NCI-H187 (cell line): ENCODE measurements around the gene PKNOX2.

Experiments used
- DNase-seq, 2 experiments: peaks; one replicate each; lab custom pipeline; 2025; lab: John Stamatoyannopoulos, UW

PKNOX2 gene, protein sequence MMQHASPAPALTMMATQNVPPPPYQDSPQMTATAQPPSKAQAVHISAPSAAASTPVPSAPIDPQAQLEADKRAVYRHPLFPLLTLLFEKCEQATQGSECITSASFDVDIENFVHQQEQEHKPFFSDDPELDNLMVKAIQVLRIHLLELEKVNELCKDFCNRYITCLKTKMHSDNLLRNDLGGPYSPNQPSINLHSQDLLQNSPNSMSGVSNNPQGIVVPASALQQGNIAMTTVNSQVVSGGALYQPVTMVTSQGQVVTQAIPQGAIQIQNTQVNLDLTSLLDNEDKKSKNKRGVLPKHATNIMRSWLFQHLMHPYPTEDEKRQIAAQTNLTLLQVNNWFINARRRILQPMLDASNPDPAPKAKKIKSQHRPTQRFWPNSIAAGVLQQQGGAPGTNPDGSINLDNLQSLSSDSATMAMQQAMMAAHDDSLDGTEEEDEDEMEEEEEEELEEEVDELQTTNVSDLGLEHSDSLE

DNA sequence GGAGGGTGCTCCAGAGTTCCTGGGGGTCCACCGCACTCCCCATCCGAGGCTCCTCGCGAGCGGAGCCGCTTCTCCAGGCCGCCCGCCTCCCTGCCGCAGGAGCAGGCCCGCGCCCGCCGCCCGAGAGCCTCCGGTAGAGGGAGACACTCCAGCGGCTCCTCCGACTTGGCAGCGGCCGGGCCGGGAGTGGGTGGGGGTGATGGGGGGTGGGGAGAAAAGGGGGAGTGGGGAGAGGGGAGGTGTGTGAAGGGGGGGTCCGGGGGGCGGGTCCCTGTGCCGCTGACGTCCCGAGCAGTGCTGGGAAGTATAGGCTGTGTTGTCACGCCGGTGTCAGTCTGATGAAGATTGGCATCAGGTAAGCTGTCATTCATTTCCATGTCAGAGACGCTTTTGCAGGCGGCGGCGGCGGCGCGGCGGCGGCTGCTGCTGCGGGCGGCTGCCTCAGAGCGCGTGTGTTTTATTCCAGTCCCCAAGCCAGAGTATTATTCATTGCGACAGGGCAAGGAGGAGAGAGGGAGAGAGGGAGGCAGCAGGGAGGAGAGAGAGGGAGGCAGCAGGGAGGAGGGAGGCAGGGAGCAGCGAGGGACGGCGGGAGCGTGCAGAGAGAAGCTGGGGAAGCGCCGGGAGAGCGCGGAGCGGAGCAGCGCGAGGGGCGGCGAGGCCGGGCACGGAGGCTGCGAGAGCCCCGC lies at the start of gene PKNOX2:
Gene PKNOX2 (plus strand): TSS at position 330 of the 689 bp plus-strand sequence. CDS start 186,555 bp downstream, outside the sequence.
- no peak for DNase-seq

DNA sequence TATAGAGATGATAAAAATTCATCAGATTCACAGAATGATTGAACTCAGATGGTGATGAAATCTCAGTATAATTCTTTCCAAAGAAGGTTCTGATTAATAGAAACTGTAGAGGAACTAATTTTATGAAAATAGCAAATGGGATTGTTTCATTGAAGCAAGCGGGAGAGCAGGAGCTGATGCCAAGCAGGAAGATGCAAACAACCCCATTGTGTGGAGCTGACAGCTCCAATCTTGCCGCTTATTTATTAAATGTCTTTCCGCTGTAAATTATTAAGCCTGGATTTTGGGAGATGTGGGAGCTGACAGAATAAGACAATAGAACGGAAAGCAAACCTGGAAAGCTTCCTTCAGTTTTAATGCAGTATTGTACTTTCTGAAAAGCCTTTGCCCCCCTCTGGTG lies 47.1 kb upstream of the PKNOX2 start:
- DNase-seq, result no peak

DNA sequence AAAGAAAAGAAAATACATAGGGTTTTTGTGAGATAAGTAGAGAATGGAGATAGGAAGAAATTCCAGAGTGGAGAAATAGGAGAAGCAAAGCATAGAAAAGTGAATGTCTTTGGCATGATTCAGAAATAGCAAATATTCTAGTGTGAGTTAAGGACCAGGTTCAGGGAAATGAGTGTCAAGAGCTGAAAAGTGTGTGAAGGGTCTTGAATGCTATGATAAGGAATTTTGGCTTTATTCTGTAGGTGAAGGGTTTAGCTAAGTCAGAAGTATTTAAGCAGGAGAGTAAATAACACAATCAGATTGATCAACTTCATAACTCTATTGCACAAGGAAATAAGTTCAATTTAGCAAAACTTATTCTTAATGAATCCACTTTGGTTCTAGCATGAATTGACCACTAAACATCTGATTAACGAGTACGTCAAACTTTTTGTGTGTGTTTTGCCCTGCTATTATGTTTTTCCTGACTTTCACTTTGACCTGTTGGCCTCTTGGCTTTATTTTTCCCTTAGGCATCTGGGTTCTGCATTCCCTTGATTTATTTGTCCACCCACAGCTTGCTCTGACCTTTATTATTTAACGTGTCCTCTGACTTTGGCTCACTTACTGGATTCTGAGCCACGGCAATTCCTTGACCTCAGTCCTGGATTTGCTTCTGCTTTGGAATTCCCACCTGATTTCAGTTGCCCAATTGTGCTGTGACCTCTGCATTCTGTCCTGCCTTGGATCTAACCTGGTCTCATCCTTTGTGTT lies 41.2 kb upstream of the PKNOX2 start:
- no peak for DNase-seq

DNA sequence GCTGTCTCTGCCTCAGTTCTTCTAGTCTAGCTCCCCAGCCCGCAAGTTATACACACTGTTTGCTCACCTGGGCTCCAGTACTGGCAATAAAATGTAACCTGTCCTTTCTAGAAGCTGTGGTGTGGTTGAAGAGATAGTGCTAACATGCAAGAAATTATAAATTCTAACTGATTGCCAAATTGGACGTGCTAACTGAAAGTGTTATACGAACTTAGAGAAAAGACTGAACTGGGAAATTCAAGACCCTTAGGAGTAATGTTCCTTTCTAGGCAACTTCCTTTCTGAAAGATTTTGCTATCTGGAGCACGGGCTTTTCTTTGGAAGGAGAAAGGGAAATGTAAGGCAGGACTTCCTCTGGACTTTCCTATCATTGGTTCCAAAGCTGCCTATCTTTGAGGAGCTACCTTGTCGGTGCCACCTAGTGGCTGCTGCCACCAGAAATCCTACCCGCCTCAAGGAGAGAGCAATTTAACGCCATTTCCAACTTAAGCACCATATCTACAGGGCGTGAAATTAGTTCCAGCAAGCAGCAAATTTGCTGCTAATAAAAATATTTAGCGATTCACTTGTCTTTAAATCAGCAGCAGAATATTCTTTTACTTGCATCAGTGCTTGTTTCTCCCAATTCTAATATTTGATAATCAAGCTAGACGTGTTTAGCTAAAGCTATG lies 40.5 kb upstream of the PKNOX2 start:
- peak in 1 of 2 experiments; percentile 14 for DNase-seq

DNA sequence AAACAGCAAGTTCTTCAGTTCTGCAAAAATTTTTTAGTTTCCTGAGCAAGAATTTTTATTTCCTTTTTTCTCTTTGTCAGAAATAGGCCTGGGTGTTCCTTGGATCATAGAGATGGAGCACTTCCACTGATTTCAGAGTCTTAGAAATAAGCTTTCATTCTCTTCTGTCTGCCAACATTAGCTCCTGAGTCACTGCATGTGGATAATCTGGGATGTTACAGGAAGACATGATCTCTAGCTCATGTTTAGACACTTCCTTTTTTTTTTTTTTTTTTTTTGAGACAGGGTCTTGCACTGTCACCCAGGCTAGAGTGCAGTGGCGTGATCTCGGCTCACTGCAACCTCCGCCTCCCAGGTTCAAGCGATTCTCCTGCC lies 39.9 kb upstream of the PKNOX2 start:
- no peak for DNase-seq

DNA sequence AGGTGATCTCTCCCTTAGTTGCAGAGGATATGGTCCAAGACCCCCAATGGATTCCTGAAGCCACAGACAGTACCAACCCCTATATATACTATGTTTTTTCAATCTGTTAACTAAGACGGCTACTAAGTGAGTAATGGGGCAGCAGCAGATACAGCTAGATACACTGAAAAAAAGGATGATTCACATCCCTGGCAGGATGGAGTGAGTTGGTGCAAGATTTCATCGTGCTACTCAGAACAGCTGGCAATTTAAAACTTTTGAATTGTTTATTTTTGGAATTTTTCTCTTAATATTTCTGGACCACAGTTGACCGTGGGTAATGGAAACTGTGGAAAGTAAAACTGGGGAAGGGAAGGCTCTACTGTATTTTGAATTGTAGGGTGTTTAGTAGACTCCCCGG lies 36.1 kb upstream of the PKNOX2 start:
- no peak for DNase-seq

DNA sequence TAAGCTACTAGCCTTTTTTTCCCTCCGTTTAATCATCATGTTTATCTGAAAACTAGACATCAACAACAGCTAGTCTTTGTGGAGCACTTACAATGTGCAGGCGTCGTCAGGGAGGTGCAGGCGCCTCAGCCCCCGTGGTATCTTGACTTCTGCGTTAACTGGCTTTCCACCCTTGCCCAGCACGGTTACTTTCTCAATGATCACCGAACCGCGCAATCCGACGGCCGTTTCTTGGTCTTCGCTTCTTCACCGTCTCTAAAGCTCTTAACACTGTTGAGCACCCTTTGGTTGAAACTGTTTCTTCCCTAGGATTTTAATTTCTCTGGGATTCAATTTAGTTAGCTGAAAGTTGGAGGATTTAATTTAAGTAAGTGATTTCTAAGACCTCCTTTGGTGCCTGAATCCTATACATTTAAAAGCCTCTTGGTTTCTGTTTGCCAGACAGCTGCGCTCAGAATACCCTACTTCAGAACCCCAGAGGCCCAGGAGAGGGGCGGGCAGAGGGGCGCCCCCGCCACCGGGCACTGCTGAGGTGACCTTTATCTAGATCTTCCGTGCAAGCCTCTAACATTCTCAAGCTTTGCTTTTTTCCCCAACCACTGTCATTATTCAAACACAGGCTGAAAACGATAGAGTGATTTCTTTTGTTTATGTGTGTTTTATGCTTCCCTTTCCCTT lies 35.1 kb upstream of the PKNOX2 start:
- no peak for DNase-seq

DNA sequence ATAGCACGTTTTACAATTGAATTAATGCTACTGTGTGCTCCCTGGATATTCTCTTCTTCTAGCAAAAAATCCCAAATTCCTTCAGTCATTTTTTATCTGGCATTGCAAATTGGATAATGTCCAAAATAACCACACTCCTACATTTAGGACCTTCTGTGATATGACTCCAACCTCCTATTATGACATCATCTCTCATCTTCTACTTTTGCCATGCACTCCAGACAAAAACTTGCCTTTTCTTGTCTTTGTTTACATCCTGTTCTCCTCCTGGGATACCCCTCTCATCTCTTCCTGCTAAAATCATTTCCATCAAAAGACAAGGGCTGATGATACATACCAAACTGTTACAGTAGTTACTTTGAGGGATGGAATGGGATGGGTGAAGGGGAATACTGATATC lies 32.5 kb upstream of the PKNOX2 start:
- no peak for DNase-seq

DNA sequence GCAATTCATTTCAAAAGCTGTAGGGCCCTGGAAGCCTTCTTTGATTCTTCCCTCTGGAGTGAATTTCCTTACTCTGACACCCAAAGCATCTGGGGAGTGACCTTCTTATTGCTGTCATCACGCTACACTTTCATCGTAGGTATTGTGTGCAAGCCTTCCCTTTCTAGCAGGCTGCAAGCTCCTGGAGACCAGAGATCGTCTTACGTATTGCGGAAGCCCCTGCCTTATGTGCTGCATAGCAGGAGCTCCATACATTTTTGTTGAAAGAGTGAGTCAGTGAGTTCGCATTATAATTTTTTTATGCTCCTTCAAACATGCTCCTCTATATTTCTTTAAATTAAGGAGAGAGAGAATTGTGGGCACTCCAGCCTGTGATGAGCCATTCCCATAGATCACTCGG lies 32.0 kb upstream of the PKNOX2 start:
- no peak for DNase-seq

DNA sequence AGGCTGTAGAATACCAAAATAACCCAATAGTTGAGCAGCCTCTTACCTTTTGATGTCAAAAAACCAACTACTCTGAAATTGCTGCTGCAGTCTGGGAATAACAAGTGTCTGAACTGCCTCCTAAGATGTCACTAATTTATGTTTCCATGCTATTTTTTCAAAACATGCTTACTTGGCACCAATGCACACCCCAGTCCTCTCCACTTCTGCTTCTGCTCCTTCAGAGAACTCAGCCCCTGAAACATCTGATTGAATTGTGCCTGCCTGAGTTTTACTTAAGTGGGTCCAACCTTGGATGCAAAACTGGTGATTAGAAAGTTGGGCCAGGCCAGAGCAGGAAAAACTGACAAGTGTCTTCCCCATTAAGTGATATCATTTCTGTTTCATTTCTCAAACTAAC lies 28.6 kb upstream of the PKNOX2 start:
- no peak for DNase-seq

DNA sequence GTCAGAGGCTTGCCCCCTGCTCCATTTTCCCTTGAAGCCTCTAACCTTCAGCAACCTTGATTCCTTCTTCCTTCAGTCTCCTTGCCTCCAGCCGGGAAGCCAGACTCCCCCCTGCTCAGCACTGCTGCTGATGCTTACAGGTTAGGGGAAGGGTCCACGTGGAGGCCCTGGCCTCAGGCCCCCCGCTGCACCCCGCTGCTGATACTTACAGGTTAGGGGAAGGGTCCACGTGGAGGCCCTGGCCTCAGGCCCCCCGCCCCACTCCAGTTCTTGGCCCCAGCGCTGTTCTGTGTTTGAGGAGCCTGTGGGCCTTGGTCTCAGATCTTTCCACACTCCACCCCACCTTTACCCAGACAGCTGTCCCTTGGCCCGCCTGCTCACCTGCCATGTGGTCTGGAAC lies 25.6 kb upstream of the PKNOX2 start:
- DNase-seq, result no peak

DNA sequence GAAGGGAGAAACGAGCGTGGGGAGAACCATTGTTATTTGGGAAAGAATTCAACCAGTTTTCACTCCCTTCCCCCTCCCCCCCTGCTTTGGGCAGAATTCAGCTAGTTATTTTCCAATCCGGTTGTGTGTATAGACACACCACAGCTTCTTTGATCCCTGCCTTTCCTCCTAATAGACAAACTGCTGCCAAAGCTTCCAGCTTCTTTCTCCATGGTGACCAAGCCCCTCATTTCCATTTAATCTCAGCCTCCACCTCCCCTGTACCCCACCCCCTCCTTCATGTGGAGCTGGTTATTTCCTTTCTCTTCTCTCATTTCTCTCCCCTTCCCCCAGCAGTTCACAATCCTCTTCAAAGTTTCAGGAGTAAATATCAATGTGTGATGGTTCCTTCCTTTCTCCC lies 24.8 kb upstream of the PKNOX2 start:
- DNase-seq, result no peak

DNA sequence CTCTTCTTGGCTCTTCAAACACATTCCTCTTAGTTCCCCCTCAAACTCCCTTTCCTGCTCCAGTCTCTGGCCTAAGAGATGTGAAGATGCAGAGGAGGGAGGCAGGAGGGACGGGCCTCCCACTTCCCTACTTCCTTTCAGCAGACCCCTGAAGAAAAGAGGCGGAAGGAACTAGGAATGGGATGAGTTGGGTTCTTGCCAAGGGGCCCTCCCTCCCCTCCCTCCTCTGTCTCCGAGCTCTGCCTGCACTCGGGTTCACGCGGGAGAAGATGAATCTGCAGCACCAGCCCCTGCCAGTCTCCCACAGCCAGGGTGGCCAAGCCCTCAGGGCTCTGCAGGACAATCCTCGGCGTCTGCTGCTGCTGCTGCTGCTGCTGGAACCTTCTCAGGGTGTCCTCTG lies 24.3 kb upstream of the PKNOX2 start:
- no peak for DNase-seq

DNA sequence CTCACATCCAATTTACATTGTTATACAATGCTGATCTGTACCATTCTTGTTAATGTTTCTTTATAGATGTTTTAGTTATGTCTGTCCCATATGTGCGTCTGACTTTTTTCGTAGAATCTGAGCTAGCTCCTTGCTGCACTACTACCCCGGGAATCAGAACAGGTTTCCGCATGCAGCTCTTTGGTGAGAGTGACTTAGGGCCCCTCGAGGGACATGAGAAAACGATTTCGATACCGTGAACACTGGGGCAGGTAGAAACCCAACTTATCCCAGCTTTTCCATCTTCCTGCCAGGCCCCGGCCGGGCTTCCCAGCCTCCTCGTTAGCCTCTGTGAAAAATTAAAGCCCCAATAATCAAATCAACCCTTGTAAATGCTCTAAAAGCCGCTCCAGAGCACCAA lies 23.4 kb upstream of the PKNOX2 start:
- no peak for DNase-seq

DNA sequence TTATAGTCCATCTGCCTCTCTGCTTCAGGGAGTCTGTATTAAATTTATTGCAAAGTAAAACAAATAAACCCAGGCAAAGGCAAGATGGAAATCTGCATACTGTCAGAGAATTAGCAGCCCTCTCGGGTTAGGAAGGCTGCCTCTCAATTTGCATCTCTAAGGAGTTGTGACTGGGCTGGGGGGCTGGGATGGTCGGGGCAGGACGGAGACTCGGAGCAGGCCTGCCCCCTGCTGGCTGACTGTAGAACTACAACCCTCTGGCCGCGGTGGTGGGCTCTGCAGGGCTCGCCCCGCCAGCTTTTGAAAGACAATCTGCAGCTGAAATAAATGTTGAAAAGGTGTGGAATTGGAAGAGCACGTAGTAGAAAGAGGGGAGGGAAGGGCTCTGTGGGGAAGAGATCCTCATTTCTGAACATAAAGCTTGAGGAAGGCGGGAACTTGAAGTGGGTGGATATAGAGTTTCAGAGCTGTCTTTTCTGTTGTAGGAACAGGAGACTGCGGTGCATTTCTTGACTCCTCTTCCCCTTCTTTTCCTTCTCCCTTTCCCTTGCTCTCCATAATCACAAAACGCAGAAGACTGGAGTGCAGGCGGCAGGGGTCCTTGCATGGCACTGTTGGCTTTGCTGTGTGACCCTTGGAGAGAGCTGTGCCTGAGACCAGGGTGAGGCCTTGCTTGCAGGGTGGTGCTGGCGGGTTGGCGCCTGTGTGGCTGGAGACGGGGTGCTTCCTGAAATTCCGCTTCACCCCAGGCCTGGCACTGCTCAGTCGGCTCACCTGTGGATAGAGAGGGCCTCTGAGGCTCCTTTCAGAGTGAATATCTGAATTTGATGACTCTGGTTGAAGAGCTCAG lies 22.6 kb upstream of the PKNOX2 start:
- DNase-seq, result no peak

DNA sequence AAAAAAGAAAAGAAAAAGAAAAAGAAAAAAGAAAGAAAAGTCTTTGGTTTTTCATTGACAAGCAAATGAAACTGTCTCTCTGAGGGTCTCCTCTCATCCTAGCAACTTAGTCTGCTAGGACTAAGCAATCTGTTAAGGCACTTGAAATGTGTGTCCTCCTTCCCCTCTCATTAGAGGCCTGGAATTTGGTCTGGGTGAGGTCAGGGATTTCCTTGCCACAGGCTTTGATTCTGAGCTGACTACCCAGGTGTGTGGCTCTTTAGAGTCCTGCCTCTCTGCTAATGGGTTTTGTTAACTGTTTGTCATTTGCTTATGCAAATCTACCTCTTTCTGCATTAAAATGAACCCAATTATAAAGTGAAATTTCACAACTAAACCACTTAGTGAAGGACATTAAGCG lies 18.3 kb upstream of the PKNOX2 start:
- no peak for DNase-seq

DNA sequence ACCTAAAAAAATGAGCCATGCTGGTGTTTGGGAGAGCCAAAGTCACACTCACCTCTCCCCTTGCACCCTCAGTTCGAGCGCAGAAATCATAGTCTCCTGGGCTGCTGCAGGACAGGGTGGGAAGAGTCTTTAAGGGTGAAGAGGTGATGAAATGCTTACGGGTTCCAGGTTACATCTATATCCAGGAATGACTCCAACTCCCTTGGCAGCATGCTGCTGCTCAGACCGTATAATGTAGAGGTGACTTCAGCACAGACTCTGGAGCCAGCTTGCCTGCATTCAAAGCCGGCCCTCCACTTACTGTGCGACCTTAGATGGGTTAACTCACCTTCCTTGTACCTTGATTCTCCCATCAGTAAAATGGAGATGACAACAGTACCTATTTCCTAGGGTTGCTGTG lies 17.3 kb upstream of the PKNOX2 start:
- DNase-seq, result no peak

DNA sequence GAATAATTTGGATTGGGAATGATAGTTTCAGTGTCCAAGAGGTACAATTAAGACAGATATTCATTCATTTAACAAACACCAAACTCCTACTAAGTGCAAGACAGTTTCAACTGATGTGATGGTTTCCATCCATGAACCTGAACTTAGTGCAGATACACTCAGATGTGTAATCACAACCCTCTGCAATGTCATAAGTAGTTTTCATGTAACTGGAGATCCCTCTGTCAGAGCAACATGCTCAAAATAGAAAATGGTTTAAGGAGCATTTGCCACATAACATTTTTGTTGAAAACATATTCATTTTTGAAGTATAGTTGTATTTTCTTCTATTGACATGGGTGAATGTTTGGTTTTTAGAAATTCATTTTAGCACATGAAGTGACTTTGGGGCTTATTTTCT lies 16.5 kb upstream of the PKNOX2 start:
- DNase-seq, result no peak

DNA sequence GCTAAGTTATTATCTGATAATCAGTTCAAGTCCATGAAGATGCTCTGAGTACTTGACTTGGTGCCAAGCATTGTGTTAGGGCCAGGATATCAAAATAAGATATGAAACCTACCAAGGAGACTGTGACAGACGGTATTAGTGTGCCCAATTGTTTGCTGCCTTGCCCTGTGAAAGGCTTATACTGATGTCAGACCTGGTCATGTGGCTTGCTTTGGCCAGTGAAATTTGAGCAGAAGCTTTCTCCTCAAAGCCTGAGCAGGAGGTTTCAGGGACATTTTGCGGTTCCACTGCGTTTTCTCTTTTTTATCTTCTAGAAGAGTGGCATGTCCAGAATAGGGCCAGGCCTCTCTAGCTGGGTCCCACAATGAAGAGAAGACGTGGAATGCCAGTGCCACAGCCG lies 15.8 kb upstream of the PKNOX2 start:
- no peak for DNase-seq

DNA sequence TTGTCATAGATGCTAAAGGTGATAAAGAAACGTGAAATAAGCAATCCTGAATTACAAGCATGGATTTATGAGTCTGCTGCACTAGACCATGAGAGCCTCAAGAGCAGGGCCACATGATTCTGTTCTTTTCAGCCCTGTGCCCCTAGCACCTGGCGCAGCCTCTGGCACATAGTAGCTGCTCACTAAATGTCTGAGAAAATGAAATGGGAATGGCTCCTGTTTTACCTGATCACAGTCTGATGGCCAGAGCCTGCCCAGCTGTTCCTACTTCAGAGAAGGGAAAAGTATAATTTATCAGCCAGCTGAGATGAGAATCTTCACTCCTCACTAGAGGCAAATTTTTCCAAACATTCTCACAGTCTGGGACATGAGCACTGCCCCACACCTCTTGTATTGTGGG lies 10.7 kb upstream of the PKNOX2 start:
- no peak for DNase-seq
